HG03108 (cell line): ENCODE measurements around the gene DPP3.
A peak's percentile ranks its signal among the peaks of the same experiment; 100 is the strongest.

Source experiments
- ATAC-seq: cut with Tn5 transposase; IDR thresholded peaks from one replicate; pipeline ENCODE4 v1.9.1; 2021; ENCODE audit warnings: moderate library complexity; ENCODE audit not compliant: unreplicated experiment

DPP3 gene

GRCh38 chr11:66479394-66480116 is 679 bp upstream of the DPP3 start:
- no peak for ATAC-seq

GRCh38 chr11:66484806-66485380 is 4.7 kb downstream of the DPP3 start:
- no peak for ATAC-seq

GRCh38 chr11:66488957-66489356 is 8.7 kb downstream of the DPP3 start:
- ATAC-seq, result no peak

- no peak for ATAC-seq
Observed at GRCh38 chr11:66489636-66490035, 9.4 kb downstream of the DPP3 start.

- ATAC-seq, result no peak
Observed at GRCh38 chr11:66491315-66491935, 11.2 kb downstream of the DPP3 start.

GRCh38 chr11:66492161-66492865 is 12.1 kb downstream of the DPP3 start:
- ATAC-seq, result no peak

- no peak for ATAC-seq
Observed at GRCh38 chr11:66493130-66493529, 12.9 kb downstream of the DPP3 start.

GRCh38 chr11:66494458-66494857 is 14.2 kb downstream of the DPP3 start:
- no peak for ATAC-seq

- no peak for ATAC-seq
Observed at GRCh38 chr11:66494935-66495334, 14.7 kb downstream of the DPP3 start.

- ATAC-seq, result no peak
Observed at GRCh38 chr11:66495401-66495854, 15.2 kb downstream of the DPP3 start.

- no peak for ATAC-seq
Observed at GRCh38 chr11:66497206-66497605, 17.0 kb downstream of the DPP3 start.

GRCh38 chr11:66498506-66498905 is 18.3 kb downstream of the DPP3 start:
- ATAC-seq, result no peak

GRCh38 chr11:66505276-66505816 is 25.1 kb downstream of the DPP3 start:
- no peak for ATAC-seq

- ATAC-seq, result no peak
Observed at GRCh38 chr11:66509131-66509561, 28.9 kb downstream of the DPP3 start.

GRCh38 chr11:66510271-66510989 is 30.2 kb downstream of the DPP3 start, which contains the start of gene BBS1:
Gene BBS1 (plus strand): TSS chr11:66510635. CDS start chr11:66510660, 25 bp downstream.
- ATAC-seq, result peak; percentile 87

GRCh38 chr11:66510990-66511339 is 30.7 kb downstream of the DPP3 start:
- ATAC-seq, result no peak

GRCh38 chr11:66523611-66524010 is 43.4 kb downstream of the DPP3 start:
- ATAC-seq, result no peak

GRCh38 chr11:66524304-66525040 is 44.2 kb downstream of the DPP3 start:
- ATAC-seq, result no peak

GRCh38 chr11:66529069-66529468 is 48.8 kb downstream of the DPP3 start:
- no peak for ATAC-seq

- ATAC-seq, result no peak
Observed at GRCh38 chr11:66529655-66530054, 49.4 kb downstream of the DPP3 start.
